ENCODE results near the gene C12orf76.
"Not testable (repeated sequence)": the region's sequence is repeated elsewhere in the genome, so short reads cannot be mapped to it uniquely, and the experiment has no call there.

C12orf76 gene

GRCh38 chr12:110062241-110062640, 13.9 kb upstream of the C12orf76 start:
- DNase-seq: no peak

DNA sequence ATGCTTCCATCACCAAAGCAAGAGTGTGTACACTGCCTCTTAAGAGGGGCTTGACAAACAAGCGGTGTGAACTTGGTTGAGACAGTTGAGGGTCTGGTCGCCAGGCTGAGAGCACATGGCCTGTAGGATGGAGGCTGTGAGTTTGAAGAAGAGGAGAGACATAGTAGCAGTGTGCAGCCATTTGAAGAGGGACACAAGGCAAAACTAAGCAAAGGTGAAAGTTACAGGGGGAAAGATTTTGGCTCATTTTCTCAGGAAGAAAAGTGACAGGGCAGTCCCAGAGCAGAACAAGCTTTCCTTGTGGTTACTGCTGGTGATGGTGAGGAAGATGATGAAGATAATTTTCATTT, 11.3 kb upstream of the C12orf76 start:
- DNase-seq: no peak

- DNase-seq: no peak
Measured at GRCh38 chr12:110058875-110059615, 10.7 kb upstream of the C12orf76 start.

DNA sequence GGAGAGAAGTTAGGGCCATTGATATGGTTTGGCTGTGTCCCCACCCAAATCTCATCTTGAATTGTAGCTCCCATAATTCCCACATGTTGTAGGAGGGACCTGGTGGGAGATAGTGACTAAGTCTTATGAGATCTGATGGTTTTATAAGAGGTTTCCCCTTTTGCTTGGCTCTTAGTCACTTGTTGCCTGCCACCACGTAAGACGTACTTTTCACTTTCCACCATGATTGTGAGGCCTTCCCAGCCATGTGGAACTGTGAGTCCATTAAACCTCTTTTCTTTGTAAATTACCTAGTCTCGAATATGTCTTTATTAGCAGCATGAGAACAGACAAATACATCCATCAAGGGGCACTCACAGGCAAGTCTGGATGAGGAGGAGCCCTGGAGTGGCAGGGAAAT, 8.3 kb upstream of the C12orf76 start:
- not testable (repeated sequence) for DNase-seq

DNA sequence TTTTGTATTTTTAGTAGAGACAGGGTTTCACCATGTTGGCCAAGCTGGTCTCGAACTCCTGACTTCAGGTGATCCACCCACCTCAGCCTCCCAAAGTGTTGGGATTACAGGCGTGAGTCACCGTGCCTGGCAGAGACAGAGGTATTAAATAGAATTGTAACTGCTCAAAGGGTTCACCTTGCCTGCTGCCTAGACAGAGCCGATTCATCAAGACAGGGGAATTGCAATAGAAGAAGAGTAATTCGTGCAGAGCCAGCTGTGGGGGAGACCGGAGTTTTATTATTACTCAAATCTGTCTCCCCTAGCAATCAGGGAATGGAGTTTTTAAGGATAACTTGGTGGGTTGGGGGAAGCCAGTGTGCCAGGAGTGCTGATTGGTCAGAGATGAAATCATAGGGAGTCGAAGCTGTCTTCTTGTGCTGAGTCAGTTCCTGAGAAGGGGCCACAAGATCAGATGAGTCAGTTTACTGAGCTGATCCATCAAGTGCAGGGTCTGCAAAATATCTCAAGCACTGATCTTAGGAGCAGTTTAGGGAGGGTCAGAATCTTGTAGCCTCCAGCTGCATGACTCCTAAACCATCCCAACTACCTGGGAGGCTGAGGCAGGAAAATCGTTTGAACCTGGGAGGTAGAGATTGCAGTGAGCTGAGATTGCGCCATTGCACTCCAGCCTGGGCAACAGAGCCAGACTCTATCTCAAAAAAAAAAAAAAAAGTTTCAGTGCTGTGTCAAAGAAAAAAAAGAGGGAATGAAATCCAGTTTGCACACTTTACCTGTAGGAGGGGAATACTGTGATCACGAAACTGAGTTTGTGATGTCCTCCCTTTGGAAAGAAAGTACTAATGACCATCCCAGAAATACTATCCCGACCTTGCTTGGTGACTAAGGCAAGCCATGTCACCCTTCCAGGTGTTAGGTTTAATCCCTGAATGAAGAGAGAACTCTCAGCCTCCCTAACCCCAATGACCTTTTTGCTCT, 7.3 kb upstream of the C12orf76 start:
- DNase-seq: not testable (repeated sequence)

DNA sequence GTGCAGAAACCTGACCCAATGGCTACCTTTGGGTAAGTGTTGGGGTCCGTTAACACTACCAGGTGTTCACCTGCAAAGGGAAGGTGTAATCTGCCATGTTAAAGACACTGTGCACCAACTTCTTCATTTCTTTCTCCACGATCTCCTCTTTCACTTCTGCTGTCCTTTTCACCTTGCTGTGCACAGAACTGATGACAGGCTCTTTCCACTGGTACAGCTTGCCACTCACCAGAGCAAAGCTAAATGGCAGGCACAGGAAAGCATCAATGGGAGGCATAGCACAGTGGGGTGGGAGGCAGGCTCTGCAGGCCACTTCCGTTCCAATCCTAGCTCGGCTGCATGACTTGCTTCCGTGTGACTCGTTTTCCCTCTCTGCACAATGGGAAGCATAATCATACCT, 2.6 kb upstream of the C12orf76 start:
- DNase-seq: no peak

DNA sequence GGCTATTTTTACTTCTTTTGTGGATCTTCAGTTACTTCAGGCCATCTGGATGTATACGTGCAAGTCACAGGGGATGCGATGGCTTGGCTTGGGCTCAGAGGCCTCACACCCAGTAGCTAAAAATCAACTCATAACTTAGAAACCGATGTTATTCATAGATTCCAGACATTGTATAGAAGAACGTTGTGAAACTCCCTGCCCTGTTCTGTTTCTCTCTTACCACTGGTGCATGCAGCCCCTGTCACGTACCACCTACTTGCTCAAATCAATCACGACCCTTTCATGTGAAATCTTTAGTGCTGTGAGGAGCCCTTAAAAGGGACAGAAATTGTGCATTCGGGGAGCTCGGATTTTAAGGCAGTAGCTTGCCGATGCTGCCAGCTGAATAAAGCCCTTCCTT, 1.3 kb upstream of the C12orf76 start:
- DNase-seq: not testable (repeated sequence)

- not testable (repeated sequence) for DNase-seq
Measured at GRCh38 chr12:110049034-110049433, 712 bp upstream of the C12orf76 start.

- no peak for DNase-seq
Measured at GRCh38 chr12:110047297-110047940, 903 bp downstream of the C12orf76 start.

GRCh38 chr12:110046451-110047187, 1.7 kb downstream of the C12orf76 start:
- DNase-seq: no peak

DNA sequence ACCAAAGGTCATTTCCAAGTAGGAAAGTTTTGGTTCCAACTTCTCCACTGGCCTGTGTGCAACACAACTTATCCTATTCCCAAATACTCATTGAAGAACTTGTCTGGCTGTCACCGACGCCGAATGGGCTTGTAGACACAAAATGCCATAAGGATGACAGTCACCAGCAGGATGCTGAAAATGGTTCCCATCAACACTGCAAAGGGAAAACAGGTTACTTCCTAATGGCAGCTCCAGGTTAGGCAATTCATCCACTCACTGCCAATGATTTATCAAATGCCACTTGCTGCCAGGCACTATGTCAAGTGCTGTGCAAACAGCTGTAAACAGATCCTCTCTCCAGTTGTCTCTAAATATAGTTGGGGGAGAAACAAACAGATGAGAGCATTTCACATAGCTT, 6.1 kb downstream of the C12orf76 start:
- no peak for DNase-seq

GRCh38 chr12:110039085-110039807, 9.1 kb downstream of the C12orf76 start:
- no peak for DNase-seq

GRCh38 chr12:110038741-110039084, 9.6 kb downstream of the C12orf76 start:
- no peak for DNase-seq

DNA sequence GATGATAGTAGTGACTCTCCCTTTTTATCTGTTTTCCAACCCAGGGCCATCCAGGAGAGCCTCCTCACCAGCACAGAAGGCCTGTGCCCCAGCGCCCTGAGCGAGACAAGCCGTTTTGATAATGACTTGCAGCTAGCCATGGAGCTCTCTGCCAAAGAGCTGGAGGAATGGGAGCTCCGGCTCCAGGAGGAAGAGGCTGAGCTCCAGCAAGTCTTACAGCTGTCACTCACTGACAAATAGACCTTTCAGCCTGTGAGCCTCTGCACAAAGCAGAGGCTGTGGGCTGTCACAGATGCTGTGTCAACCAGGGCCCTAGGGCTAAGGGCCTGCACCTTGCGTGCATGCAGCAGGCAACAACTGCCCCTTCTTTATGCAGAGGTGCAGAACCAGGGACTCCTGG, 11.0 kb downstream of the C12orf76 start:
- no peak for DNase-seq

- DNase-seq: no peak
Measured at GRCh38 chr12:110035534-110036104, 12.7 kb downstream of the C12orf76 start.

- DNase-seq: no peak
Measured at GRCh38 chr12:110033888-110034287, 14.4 kb downstream of the C12orf76 start.

DNA sequence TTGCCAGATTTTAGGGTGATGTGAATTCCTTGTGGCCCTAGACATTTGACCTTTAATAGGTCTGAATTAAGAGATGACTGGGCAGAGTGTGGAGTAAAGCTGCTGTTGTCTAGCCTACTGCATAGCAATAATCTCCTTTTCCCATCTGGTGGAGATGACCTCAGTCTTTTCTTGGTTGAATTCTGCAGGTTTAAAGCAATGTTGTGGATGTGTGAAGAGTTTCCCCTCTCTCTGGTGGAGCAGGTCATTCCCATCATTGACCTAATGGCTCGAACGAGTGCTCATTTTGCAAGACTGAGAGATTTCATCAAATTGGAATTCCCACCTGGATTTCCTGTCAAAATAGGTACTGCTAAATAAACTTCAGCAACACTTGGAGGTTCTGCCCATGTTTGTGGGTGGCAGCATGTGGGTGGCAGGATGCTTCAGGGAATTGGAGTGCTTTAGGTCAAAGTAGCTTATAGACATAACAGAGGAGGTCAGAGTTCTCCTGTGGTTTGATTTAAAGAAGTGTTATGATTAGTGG, 19.0 kb downstream of the C12orf76 start:
- DNase-seq: no peak

DNA sequence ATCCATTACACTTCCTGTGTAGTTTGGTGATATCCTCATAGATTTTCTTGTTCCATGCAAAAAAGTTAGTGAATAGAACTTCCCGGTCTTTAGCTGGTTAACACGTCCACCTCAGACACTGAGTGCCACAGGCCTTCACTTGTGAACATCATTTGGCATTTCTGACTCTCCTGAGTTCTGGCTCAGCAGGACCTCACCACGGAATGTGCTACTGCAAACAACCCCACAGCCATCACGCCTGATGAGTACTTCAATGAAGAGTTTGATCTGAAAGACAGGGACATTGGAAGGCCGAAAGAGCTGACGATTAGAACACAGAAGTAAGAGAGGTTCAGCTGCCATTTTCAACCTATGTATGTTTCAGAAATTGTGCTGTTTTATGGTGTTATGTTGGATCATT, 20.0 kb downstream of the C12orf76 start:
- no peak for DNase-seq

DNA sequence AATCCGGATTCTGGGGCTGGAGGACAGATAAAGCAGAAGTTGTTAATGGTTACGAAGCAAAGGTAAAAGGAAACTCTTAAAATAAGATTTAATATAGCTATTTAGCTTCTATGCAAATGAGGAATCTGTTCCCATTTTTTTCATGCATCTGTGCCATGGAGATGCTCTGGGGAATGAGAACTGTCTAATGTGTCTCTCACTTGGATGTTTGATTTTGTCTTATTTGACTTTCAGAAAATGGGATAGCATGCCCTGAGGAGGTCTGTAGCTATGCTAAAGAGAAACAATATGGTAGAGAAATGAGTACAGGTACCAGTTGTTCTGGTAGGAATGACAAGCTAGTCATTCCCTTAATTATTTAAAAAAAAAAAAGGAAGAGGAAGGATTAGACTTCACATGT, 24.3 kb downstream of the C12orf76 start:
- DNase-seq: no peak

- peak in 1 of 2 experiments; percentile 10 for DNase-seq
Measured at GRCh38 chr12:110023059-110023980, 25.0 kb downstream of the C12orf76 start.

Data from NCI-H2081 (cell line).